ENCODE data around the gene APP.

The APP gene

GRCh38 chr21:26005464-26005863, 165.1 kb downstream of the APP start:
- H3K4me3 ChIP-seq (ENCODE audit: low read depth, low read length), result no peak overlapping the region
- TF ChIP-seq CTCF (conservative IDR thresholded peaks at IDR 0.05; ENCODE audit: low read depth, low read length), result no peak
- DNase-seq (ENCODE audit: low read depth), result no peak

GRCh38 chr21:26003404-26003803, 167.2 kb downstream of the APP start:
- DNase-seq (ENCODE audit: low read depth), result no peak
- no peak overlapping the region for H3K4me3 ChIP-seq (ENCODE audit: low read depth, low read length)
- no peak for TF ChIP-seq CTCF (conservative IDR thresholded peaks at IDR 0.05; ENCODE audit: low read depth, low read length)

- no peak overlapping the region for H3K4me3 ChIP-seq (ENCODE audit: low read depth, low read length)
- no peak for TF ChIP-seq CTCF (conservative IDR thresholded peaks at IDR 0.05; ENCODE audit: low read depth, low read length)
- no peak for DNase-seq (ENCODE audit: low read depth)
These were observed 169.2 kb downstream of the APP start for GRCh38 chr21:26001356-26001755.

- no peak for DNase-seq (ENCODE audit: low read depth)
- H3K4me3 ChIP-seq (ENCODE audit: low read depth, low read length), result no peak overlapping the region
- TF ChIP-seq CTCF (conservative IDR thresholded peaks at IDR 0.05; ENCODE audit: low read depth, low read length), result no peak
These were observed 170.5 kb downstream of the APP start for GRCh38 chr21:25999921-26000582.

- DNase-seq (ENCODE audit: low read depth), result no peak
- no peak overlapping the region for H3K4me3 ChIP-seq (ENCODE audit: low read depth, low read length)
- TF ChIP-seq CTCF (conservative IDR thresholded peaks at IDR 0.05; ENCODE audit: low read depth, low read length), result no peak
These were observed 172.6 kb downstream of the APP start for GRCh38 chr21:25997788-25998611.

GRCh38 chr21:25995278-25995677, 175.3 kb downstream of the APP start:
- TF ChIP-seq CTCF (conservative IDR thresholded peaks at IDR 0.05; ENCODE audit: low read depth, low read length), result no peak
- no peak for DNase-seq (ENCODE audit: low read depth)
- no peak overlapping the region for H3K4me3 ChIP-seq (ENCODE audit: low read depth, low read length)

Data from choroid plexus epithelial cell (primary cell).